ENCODE data around the gene PPP1R27. TPM values are rescaled to one million over a fixed set of nuclear protein-coding genes. Genes with fewer than 3 reads are reported as not detected.

PPP1R27 gene
- total RNA-seq, 1 donor from 2014 or later = not detected

GRCh38 chr17:81852237-81852636 is 17.4 kb upstream of the PPP1R27 start:
- no peak overlapping the region for H3K4me3 Mint-ChIP-seq
- no peak overlapping the region for H3K27ac Mint-ChIP-seq
- TF ChIP-seq CTCF (conservative IDR thresholded peaks at IDR 0.05) = no peak
- H3K4me1 Mint-ChIP-seq (ENCODE audit: unreplicated experiment) = no peaks in the 10 kb centered on the region
- no peaks in the 10 kb centered on the region for H3K36me3 Mint-ChIP-seq
- no peak for DNase-seq (ENCODE audit: extremely low spot score, unreplicated experiment)
- H3K27me3 Mint-ChIP-seq = no peaks in the 10 kb centered on the region
- H3K9me3 Mint-ChIP-seq = no peaks in the 10 kb centered on the region

GRCh38 chr17:81851423-81851822 is 16.6 kb upstream of the PPP1R27 start:
- TF ChIP-seq CTCF (conservative IDR thresholded peaks at IDR 0.05) = no peak
- Mint-ChIP-seq H3K9me3 (no peaks in the 10 kb centered on the region), H3K36me3 (no peaks in the 10 kb centered on the region), H3K4me1 (ENCODE audit: unreplicated experiment) (no peaks in the 10 kb centered on the region), H3K4me3 (no peak overlapping the region), H3K27me3 (no peaks in the 10 kb centered on the region), H3K27ac (no peak overlapping the region)
- no peak for DNase-seq (ENCODE audit: extremely low spot score, unreplicated experiment)

GRCh38 chr17:81849457-81849856 is 14.6 kb upstream of the PPP1R27 start:
- DNase-seq (ENCODE audit: extremely low spot score, unreplicated experiment) = no peak
- no peaks in the 10 kb centered on the region for H3K36me3 Mint-ChIP-seq
- no peak overlapping the region for H3K27ac Mint-ChIP-seq
- no peaks in the 10 kb centered on the region for H3K4me1 Mint-ChIP-seq (ENCODE audit: unreplicated experiment)
- no peaks in the 10 kb centered on the region for H3K9me3 Mint-ChIP-seq
- H3K27me3 Mint-ChIP-seq = no peaks in the 10 kb centered on the region
- TF ChIP-seq CTCF (conservative IDR thresholded peaks at IDR 0.05) = no peak
- H3K4me3 Mint-ChIP-seq = no peak overlapping the region

- Mint-ChIP-seq H3K27ac (no peak overlapping the region), H3K4me3 (no peak overlapping the region), H3K4me1 (ENCODE audit: unreplicated experiment) (no peaks in the 10 kb centered on the region), H3K36me3 (peaks cover 3% of the 10 kb centered on the region), H3K27me3 (no peaks in the 10 kb centered on the region), H3K9me3 (no peaks in the 10 kb centered on the region)
- DNase-seq (ENCODE audit: extremely low spot score, unreplicated experiment) = no peak
- TF ChIP-seq CTCF (conservative IDR thresholded peaks at IDR 0.05) = no peak
These were observed 12.2 kb upstream of the PPP1R27 start for GRCh38 chr17:81846743-81847689.

- H3K27me3 Mint-ChIP-seq = no peaks in the 10 kb centered on the region
- no peak overlapping the region for H3K4me3 Mint-ChIP-seq
- no peak for DNase-seq (ENCODE audit: extremely low spot score, unreplicated experiment)
- H3K9me3 Mint-ChIP-seq = no peaks in the 10 kb centered on the region
- no peak overlapping the region for H3K27ac Mint-ChIP-seq
- TF ChIP-seq CTCF (conservative IDR thresholded peaks at IDR 0.05) = no peak
- H3K36me3 Mint-ChIP-seq = peaks cover 3% of the 10 kb centered on the region
- no peaks in the 10 kb centered on the region for H3K4me1 Mint-ChIP-seq (ENCODE audit: unreplicated experiment)
These were observed 11.3 kb upstream of the PPP1R27 start for GRCh38 chr17:81845881-81846742.

Measured in type B pancreatic cell (in vitro differentiated cells).